HG02973 (cell line): ENCODE results near the gene C2orf69.

ENCODE experiments used
- ATAC-seq: cut with Tn5 transposase; IDR thresholded peaks from one replicate; pipeline ENCODE4 v1.9.1; 2021; ENCODE audit warnings: moderate library complexity; ENCODE audit not compliant: unreplicated experiment

C2orf69 gene

DNA sequence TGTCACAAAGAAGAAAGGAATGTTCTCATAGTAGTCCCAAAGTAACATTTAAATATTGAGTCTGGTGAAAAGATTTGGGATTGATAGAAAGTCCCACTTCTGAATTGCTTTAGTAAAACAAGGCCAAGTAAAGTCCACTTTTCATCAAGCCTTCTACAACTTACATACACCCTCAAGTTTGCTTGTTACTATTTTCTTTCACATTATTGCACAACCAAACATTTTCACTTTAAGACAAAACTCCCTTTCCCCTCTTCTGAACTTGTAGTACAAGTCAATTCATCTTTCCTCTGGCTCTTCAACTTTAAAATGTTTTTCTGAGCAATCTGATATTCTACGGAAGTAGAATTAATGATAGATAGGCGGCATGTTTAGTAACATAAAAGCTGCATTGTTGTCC, 55.3 kb downstream of the C2orf69 start:
- ATAC-seq = no peak

DNA sequence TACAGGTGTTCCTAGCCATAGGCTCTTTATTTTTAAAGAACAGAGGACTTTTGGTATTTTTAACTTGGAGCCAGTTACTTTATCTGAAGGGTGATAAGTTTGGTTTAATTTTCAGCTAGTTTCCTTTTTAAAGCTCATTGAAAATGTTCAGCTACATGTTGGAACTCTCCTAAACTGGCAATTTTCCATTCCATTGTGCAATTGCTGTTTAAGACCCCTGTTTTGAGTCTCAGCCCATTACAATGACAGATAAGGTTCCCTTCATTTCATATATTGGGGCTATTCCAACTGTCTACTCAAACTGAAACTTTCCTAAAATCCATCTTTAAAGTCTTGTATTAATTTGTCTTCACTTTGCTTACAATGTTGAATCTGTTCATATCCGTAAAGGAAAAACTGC, 55.9 kb downstream of the C2orf69 start:
- no peak for ATAC-seq

DNA sequence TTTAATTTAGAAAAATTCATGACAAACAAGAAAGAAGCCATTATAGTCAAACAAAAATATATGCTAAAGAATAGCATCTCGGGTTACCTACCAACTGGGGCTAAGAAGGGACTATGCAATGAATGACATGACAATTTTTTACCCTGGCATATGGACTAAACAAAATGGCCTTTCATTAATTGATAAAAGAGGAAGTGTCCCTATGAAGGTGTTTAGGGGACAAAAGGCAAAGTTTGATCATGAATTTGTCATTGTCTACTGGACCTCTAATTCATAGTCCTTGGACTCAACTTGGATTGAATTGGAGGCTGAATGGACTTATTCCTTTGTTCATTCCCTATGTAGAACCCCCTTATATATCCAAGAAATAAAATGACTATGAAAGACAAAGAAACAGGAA, 57.0 kb downstream of the C2orf69 start:
- ATAC-seq = no peak

DNA sequence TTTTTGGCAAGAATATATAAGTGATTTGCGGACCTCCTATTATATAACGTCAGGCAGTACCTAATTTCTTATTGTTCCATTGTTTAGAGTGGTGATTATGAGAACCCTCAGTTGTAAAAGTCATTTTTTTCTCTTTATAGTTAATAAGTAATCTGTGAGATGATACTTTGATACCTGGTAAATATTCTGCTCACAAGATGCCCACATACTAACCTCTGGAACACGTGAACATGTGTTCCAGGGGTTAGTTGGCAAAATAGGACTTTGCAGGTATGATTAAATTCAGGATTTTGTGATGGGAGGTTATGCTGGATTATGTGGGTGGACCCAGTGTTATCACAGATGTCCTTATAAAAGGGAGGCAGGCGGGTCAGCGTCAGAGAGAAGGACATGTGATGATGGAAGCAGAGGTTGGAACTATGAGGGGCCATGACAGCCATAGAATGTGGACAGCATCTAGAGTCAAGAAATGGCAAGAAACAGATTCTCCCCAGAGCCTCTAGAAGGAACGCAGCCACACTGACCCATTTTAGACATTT, 61.1 kb downstream of the C2orf69 start:
- ATAC-seq = no peak

DNA sequence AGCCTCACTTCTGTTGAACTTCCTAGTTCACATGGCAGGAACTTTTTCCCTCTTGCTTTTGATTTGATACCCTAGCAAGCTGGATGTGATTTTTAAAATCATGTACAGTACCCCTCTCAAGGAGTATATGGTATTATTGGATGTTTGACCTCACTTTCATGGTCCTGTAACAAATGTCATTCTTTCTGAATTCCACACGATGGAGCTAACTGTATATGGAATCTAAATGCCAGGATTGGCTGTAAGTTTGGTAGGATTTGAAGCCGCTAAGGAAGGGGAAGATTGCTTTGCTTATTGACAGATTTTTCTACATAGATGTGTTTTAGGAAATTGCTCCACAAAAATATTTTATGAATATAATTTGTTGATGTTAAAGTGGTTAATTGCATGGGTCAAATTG, 62.6 kb downstream of the C2orf69 start:
- ATAC-seq = no peak

DNA sequence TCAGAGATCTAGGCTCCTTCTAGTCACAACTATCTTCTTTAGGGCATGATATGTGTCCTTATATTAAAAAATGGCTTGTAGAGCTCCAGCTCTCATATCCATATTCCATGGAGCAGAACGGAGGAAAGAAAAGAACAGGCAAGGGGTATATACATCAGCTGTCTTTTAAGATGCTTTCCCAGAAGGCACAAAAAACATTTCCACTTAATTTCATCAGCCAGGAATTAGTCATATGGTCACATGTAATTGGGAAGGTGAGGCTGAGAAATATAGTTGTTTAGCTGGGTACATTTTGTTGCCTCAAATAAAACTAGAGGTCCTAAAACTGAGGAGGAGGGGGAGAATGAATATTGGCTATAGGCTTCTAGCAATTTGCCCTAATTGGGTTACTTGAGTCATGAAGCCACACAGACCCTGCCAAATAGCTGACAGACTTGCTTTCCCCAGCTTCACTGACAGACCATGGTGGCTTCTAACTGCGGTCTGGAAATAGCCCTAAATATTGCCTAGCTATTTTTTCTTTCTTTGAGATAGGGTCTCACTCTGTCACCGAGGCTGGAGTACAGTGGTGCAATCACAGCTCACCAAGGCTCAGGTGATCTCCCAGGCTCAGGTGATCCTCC, 64.3 kb downstream of the C2orf69 start:
- no peak for ATAC-seq
